GM12878 (cell line): ENCODE data around the gene EFCAB11.

Source experiments
- DPF2 ChIP-seq: fragments of 450-650 bp; IDR thresholded peaks from 2 replicates; pipeline ENCODE4 v1.6.1; 2017; ENCODE audit warnings: mild to moderate bottlenecking
- YY1 ChIP-seq: IDR thresholded peaks from 2 replicates; pipeline ENCODE4 v1.6.1; 2011; ENCODE audit warnings: low read depth, mild to moderate bottlenecking, low read length

DNA sequence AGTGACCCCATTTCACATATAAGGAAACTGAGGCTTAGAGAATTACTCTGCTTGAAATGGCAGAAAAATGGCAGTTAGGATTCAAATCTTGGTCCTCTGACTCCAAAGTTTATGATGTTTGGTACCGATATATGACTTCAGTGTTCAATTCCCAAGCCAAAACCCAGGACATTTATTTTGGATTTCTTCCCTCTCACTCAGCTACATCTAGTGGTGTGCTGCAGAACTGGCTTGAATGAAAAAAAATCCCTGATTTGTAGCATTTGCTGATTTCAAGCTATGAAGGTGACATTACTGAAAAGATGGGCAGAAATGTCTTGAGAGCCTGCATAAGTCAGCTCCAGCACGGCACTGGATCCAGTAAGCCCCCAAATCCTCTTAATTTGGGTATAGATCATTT lies 106.4 kb downstream of the EFCAB11 start:
- no peak for TF ChIP-seq DPF2
- no peak for TF ChIP-seq YY1
